Liver (tissue), 9 donors: Measurements from ENCODE around the gene DUSP3. TPM values are rescaled to one million over a fixed set of nuclear protein-coding genes. Genes with fewer than 3 reads are reported as not detected.

Source experiments
- DNase-seq: peaks from one replicate; pipeline ENCODE4 v3.0.0-alpha.2; 2017; ENCODE audit warnings: low spot score
- H3K27ac ChIP-seq, 2 donors: one replicate each; pipeline ENCODE4 v1.7.0; 2013; ENCODE audit warnings: inconsistent platforms in 2 of 2, low read length in 2 of 2, control low read depth in 1 of 2, low read depth in 1 of 2, mild to moderate bottlenecking in 1 of 2
- H3K27me3 ChIP-seq, 4 donors: one replicate each; pipeline versions ENCODE4 v1.6.1 to v1.7.0; 2013; ENCODE audit warnings: low read length in 3 of 4, inconsistent platforms in 1 of 4, mild to moderate bottlenecking in 1 of 4, moderate library complexity in 1 of 4; ENCODE audit not compliant: control insufficient read depth in 4 of 4, insufficient read depth in 4 of 4
- H3K36me3 ChIP-seq, 4 donors: one replicate each; pipeline versions ENCODE4 v1.6.1 to v1.7.0; 2013; ENCODE audit warnings: low read length in 3 of 4, mild to moderate bottlenecking in 3 of 4, low read depth in 1 of 4, moderate library complexity in 1 of 4; ENCODE audit not compliant: control insufficient read depth in 4 of 4, insufficient read depth in 3 of 4
- H3K4me1 ChIP-seq, 4 donors: one replicate each; pipeline versions ENCODE4 v1.6.1 to v1.7.0; 2013; ENCODE audit warnings: low read length in 3 of 4, mild to moderate bottlenecking in 3 of 4, moderate library complexity in 1 of 4; ENCODE audit not compliant: control insufficient read depth in 4 of 4, insufficient read depth in 4 of 4
- H3K4me3 ChIP-seq, 3 donors: one replicate each; pipeline versions ENCODE4 v1.6.1 to v1.7.0; 2013; ENCODE audit warnings: low read length in 3 of 3, control low read depth in 1 of 3, low read depth in 1 of 3, mild to moderate bottlenecking in 1 of 3
- H3K9ac ChIP-seq, 2 donors: one replicate each; pipeline ENCODE4 v1.7.0; 2013; ENCODE audit warnings: low read length in 2 of 2, mild to moderate bottlenecking in 2 of 2, moderate library complexity in 2 of 2, control low read depth in 1 of 2, low read depth in 1 of 2
- H3K9me3 ChIP-seq, 4 donors: one replicate each; pipeline versions ENCODE4 v1.6.1 to v1.7.0; 2013; ENCODE audit warnings: low read length in 3 of 4; ENCODE audit not compliant: control insufficient read depth in 4 of 4
- CTCF ChIP-seq: fragments of 150-350 bp; IDR thresholded peaks from 2 replicates; pipeline ENCODE4 v1.5.1; 2017; ENCODE audit warnings: improper control_type of control experiment, low read depth, low read length; ENCODE audit not compliant: missing input control
- GABPA ChIP-seq, 2 donors: IDR thresholded peaks in 1 of 2; conservative IDR thresholded peaks in 1 of 2; 2 replicates each; pipeline ENCODE4 v1.6.1; 2016; ENCODE audit warnings: antibody characterized with exemption in 2 of 2, mild to moderate bottlenecking in 1 of 2, moderate library complexity in 1 of 2
- HNF4A ChIP-seq, 2 donors: conservative IDR thresholded peaks; 2 replicates each; pipeline ENCODE4 v1.6.1; 2016; ENCODE audit warnings: antibody characterized with exemption in 2 of 2, mild to moderate bottlenecking in 2 of 2
- HNF4G ChIP-seq: IDR thresholded peaks from 2 replicates; pipeline ENCODE4 v1.6.1; 2016; ENCODE audit warnings: antibody characterized with exemption
- JUND ChIP-seq, 2 donors: IDR thresholded peaks; 2 replicates each; pipeline ENCODE4 v1.6.1; 2016; ENCODE audit warnings: antibody characterized with exemption in 2 of 2
- MAX ChIP-seq: IDR thresholded peaks from 2 replicates; pipeline ENCODE4 v1.6.1; 2016; ENCODE audit warnings: antibody characterized with exemption
- NR2F2 ChIP-seq: IDR thresholded peaks from 2 replicates; pipeline ENCODE4 v1.6.1; 2016; ENCODE audit warnings: antibody characterized with exemption
- RAD21 ChIP-seq, 2 donors: IDR thresholded peaks; 2 replicates each; pipeline ENCODE4 v1.6.1; 2016; ENCODE audit warnings: antibody characterized with exemption in 2 of 2, mild to moderate bottlenecking in 2 of 2
- REST ChIP-seq: IDR thresholded peaks from 2 replicates; pipeline ENCODE4 v1.6.1; 2016; ENCODE audit warnings: antibody characterized with exemption, mild to moderate bottlenecking
- SP1 ChIP-seq: IDR thresholded peaks from 2 replicates; pipeline ENCODE4 v1.6.1; 2018; ENCODE audit warnings: antibody characterized with exemption, mild to moderate bottlenecking
- TAF1 ChIP-seq: conservative IDR thresholded peaks from 2 replicates; pipeline ENCODE4 v1.6.1; 2016; ENCODE audit warnings: antibody characterized with exemption, mild to moderate bottlenecking
- YY1 ChIP-seq: IDR thresholded peaks from 2 replicates; pipeline ENCODE4 v1.6.1; 2016; ENCODE audit warnings: antibody characterized with exemption, mild to moderate bottlenecking
- ZBTB33 ChIP-seq: IDR thresholded peaks from 2 replicates; pipeline ENCODE4 v1.6.1; 2016; ENCODE audit warnings: antibody characterized with exemption
- WGBS: extraction: QIAGEN DNeasy Blood & Tissue Kit; methylation state at CpG from one replicate; pipeline ENCODE4 v1.1.7; 2013; 5-methylcytosine and 5-hydroxymethylcytosine counted together
- polyA plus RNA-seq, 2 donors: library from polyadenylated mRNA; stranded (reverse) in 1 of 2; unstranded in 1 of 2; fragments of 200-250 nt in 1 of 2; fragments of >200 nt in 1 of 2; fragmentation: Nextera tagmentation in 1 of 2; extraction: Ambion mirVana in 1 of 2; gene quantifications; one replicate each; pipeline versions ENCODE4 v1.2.1 to v1.2.3, GENCODE V29; 2013 to 2015
- total RNA-seq, 2 donors: library from RNA; depleted of rRNA; stranded (reverse); fragments of >200 nt; gene quantifications; one replicate each; pipeline ENCODE4 v1.2.3, GENCODE V29; 2014
- TF ChIP-seq, protein P1 (sequence below): IDR thresholded peaks from 2 replicates; pipeline ENCODE4 v1.6.1; 2016; ENCODE audit warnings: antibody characterized with exemption
- donor health status: healthy.
- donor health status: healthy.
- donor health status: healthy.
- donor health status: healthy.
- donor health status: healthy.

DUSP3 gene
- total and polyA plus RNA-seq, 4 donors, result 30.4 to 104 (median 60.8) TPM

- Histone ChIP-seq H3K27me3 (no peaks in the 10 kb centered on the region), H3K4me1 (peaks cover 0 to 8% (median 4%) of the 10 kb centered on the region in 4 donors), H3K9me3 (no peaks in the 10 kb centered on the region), H3K36me3 (no peaks in the 10 kb centered on the region), H3K4me3 (no peak overlapping the region), H3K27ac (no peak overlapping the region), H3K9ac (no peak overlapping the region)
- TF ChIP-seq CTCF, result no peak
- no peak for TF ChIP-seq RAD21 (IDR thresholded peaks at IDR 0.05)
- TF ChIP-seq, protein P1, sequence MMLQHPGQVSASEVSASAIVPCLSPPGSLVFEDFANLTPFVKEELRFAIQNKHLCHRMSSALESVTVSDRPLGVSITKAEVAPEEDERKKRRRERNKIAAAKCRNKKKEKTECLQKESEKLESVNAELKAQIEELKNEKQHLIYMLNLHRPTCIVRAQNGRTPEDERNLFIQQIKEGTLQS, result no peak
- TF ChIP-seq NR2F2, result no peak
- no peak for TF ChIP-seq HNF4G
- no peak for TF ChIP-seq JUND (IDR thresholded peaks at IDR 0.05)
- no peak for TF ChIP-seq MAX
- no peak for TF ChIP-seq YY1
- TF ChIP-seq ZBTB33, result no peak
- no peak for TF ChIP-seq REST
- TF ChIP-seq SP1, result no peak
- no peak for TF ChIP-seq HNF4A (conservative IDR thresholded peaks at IDR 0.05)
- TF ChIP-seq TAF1, result no peak
- TF ChIP-seq GABPA (IDR thresholded peaks at IDR 0.05 in 1 of 2, conservative IDR thresholded peaks at IDR 0.05 in 1 of 2), result no peak
- DNase-seq, result no peak
- 79% methylated on average over 6 of the region's 6 CpGs for whole genome bisulfite sequencing
Measured at GRCh38 chr17:43723697-43724359, 54.9 kb downstream of the DUSP3 start.
